ENCODE results near the gene MORN1.
"Not testable (repeated sequence)": the region's sequence is repeated elsewhere in the genome, so short reads cannot be mapped to it uniquely, and the experiment has no call there.

MORN1 gene

DNA sequence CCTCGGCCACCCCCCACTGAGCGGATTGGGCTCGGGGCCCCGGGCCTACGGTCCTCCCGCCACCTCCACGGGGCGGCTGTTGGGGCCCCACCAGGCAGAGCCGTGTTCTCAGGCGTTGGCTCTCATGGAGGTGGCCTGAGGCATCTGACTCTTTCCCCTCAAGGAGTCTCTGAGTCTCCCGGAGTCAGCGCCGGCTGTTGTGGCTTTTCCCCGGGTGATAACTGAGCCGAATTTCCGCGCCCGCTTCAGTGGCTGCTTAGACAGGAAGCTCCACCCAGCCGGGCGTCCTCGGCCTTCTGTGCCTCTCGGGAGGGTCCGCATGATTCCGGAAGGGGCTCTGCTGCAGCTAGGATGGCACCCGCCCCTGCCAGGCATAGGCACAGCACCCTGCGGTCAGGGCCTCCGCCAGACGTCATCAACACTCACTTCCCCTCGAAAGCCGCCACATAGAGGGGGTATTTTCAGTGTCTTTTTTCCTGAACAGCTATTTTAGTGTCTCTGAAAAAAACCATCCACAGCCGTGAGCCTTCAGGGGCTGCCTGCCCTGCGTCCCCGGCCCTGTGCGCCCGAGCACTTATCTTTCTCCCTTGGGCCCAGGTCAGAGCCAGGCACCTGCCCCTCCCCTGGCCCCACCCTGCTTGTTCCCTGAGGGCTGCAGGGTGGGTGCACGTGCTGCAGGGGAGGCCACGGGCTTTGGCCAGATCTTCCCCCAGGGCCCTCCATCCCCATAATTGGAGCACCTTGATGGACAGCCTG lies 90.3 kb downstream of the MORN1 start:
- Histone ChIP-seq H3K4me1 (ENCODE audit: insufficient read depth, low read length) (peaks cover 66% of the 10 kb centered on the region), H3K27me3 (ENCODE audit: control insufficient read depth in 1 of 2, insufficient read depth in 2 of 2, low read length in 2 of 2) (no peaks in the 10 kb centered on the region), H3K36me3 (ENCODE audit: insufficient read depth, low read length) (peaks cover 24% of the 10 kb centered on the region), H3K9me3 (ENCODE audit: low read length) (no peaks in the 10 kb centered on the region), H3K4me3 (ENCODE audit: low read depth in 1 of 2, low read length in 2 of 2) (peak overlapping the region in 1 of 2 donors; percentile 27), H3K27ac (ENCODE audit: low read depth, low read length) (peak overlapping the region; percentile 70), H3K9ac (ENCODE audit: low read length) (peak overlapping the region; percentile 15)

GRCh38 chr1:2300004-2300771 lies 91.2 kb downstream of the MORN1 start:
- Histone ChIP-seq H3K9ac (ENCODE audit: low read length) (peak overlapping the region; percentile 15), H3K27ac (ENCODE audit: low read depth, low read length) (peak overlapping the region; percentile 70), H3K36me3 (ENCODE audit: insufficient read depth, low read length) (peaks cover 24% of the 10 kb centered on the region), H3K9me3 (ENCODE audit: low read length) (no peaks in the 10 kb centered on the region), H3K4me3 (ENCODE audit: low read depth in 1 of 2, low read length in 2 of 2) (peak overlapping the region in 1 of 2 donors; percentile 27), H3K4me1 (ENCODE audit: insufficient read depth, low read length) (peaks cover 63% of the 10 kb centered on the region), H3K27me3 (ENCODE audit: control insufficient read depth in 1 of 2, insufficient read depth in 2 of 2, low read length in 2 of 2) (no peaks in the 10 kb centered on the region)

DNA sequence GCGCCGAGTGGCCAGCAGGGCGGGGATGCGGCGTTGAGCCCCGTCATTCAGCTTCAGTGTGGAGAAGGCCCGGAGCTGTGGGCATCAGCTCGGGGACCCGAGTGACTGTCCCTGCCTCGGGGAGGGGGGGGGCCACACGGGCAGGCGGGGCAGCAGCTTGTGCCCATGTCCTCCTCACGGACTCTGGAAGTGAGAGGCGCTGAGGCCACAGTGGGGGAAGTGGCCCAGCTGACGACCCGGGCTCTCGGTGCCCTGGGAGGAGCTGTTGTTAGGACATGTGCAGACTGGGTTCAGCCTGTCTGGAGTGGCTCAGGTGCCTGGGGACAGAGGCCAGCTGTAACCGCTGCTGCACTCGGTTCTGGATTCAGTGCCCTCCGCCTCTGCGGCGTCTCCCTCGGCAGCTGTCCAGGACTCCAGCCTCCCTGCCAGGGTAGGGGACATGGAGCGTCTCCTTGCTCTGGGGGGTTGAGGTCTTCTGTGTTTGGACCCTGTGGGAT lies 92.2 kb downstream of the MORN1 start:
- peaks cover 62% of the 10 kb centered on the region for H3K4me1 ChIP-seq (ENCODE audit: insufficient read depth, low read length)
- no peak overlapping the region for H3K9ac ChIP-seq (ENCODE audit: low read length)
- peak overlapping the region; percentile 27 to 30 for H3K4me3 ChIP-seq (ENCODE audit: low read depth in 1 of 2, low read length in 2 of 2)
- H3K36me3 ChIP-seq (ENCODE audit: insufficient read depth, low read length) = peaks cover 17% of the 10 kb centered on the region
- H3K9me3 ChIP-seq (ENCODE audit: low read length) = no peaks in the 10 kb centered on the region
- peak overlapping the region; percentile 49 for H3K27ac ChIP-seq (ENCODE audit: low read depth, low read length)
- no peaks in the 10 kb centered on the region for H3K27me3 ChIP-seq (ENCODE audit: control insufficient read depth in 1 of 2, insufficient read depth in 2 of 2, low read length in 2 of 2)

DNA sequence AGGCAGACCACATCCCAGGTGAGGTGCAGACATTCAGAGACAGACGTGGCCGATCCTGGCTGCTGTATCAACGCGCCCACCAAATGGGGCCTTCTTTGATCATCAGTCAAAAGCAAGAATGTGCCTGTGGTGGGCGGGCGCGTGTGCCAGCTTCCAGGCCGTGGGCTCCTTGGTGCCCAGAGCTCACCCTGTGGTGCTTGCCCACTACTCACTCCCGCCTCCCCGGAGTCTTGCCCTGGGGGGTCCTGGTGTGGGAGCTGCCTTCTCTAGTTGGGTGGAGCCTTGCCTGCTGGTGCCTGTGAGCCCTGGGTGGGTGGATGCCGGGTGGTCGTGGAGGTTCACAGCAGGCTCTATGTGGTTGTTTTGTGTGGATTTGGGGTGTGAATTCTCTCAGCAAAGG lies 92.7 kb downstream of the MORN1 start:
- Histone ChIP-seq H3K9ac (ENCODE audit: low read length) (no peak overlapping the region), H3K27me3 (ENCODE audit: control insufficient read depth in 1 of 2, insufficient read depth in 2 of 2, low read length in 2 of 2) (no peaks in the 10 kb centered on the region), H3K36me3 (ENCODE audit: insufficient read depth, low read length) (peaks cover 13% of the 10 kb centered on the region), H3K9me3 (ENCODE audit: low read length) (no peaks in the 10 kb centered on the region), H3K27ac (ENCODE audit: low read depth, low read length) (no peak overlapping the region), H3K4me3 (ENCODE audit: low read depth in 1 of 2, low read length in 2 of 2) (peak overlapping the region in 1 of 2 donors; percentile 30), H3K4me1 (ENCODE audit: insufficient read depth, low read length) (peaks cover 62% of the 10 kb centered on the region)

GRCh38 chr1:2297246-2298011 lies 93.9 kb downstream of the MORN1 start:
- Histone ChIP-seq H3K36me3 (ENCODE audit: insufficient read depth, low read length) (no peaks in the 10 kb centered on the region), H3K27me3 (ENCODE audit: control insufficient read depth in 1 of 2, insufficient read depth in 2 of 2, low read length in 2 of 2) (no peaks in the 10 kb centered on the region), H3K9ac (ENCODE audit: low read length) (no peak overlapping the region), H3K4me3 (ENCODE audit: low read depth in 1 of 2, low read length in 2 of 2) (no peak overlapping the region), H3K27ac (ENCODE audit: low read depth, low read length) (no peak overlapping the region), H3K9me3 (ENCODE audit: low read length) (no peaks in the 10 kb centered on the region), H3K4me1 (ENCODE audit: insufficient read depth, low read length) (peaks cover 63% of the 10 kb centered on the region)

DNA sequence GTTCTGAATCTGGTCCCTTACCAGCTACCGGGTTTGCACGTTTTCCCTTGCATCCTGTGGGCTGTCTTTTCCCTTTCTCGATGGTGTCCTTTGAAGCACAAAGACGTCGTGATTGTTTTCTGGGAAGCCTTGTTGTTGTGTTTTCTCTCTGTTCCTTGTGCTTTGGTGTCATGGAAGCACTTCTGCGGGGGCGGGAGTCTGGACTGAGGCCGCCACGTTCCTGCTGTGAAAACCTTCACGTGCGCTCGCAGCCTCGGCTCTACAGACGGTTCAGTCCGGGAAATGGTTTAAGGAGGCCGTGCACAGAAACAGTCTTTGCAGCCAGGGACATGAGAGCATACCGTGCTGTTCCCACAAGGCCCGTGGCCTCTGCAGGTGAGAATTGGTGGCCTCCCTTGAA lies 94.7 kb downstream of the MORN1 start:
- no peak overlapping the region for H3K9ac ChIP-seq (ENCODE audit: low read length)
- H3K27ac ChIP-seq (ENCODE audit: low read depth, low read length) = no peak overlapping the region
- no peaks in the 10 kb centered on the region for H3K36me3 ChIP-seq (ENCODE audit: insufficient read depth, low read length)
- no peaks in the 10 kb centered on the region for H3K27me3 ChIP-seq (ENCODE audit: control insufficient read depth in 1 of 2, insufficient read depth in 2 of 2, low read length in 2 of 2)
- peaks cover 68% of the 10 kb centered on the region for H3K4me1 ChIP-seq (ENCODE audit: insufficient read depth, low read length)
- H3K9me3 ChIP-seq (ENCODE audit: low read length) = no peaks in the 10 kb centered on the region
- H3K4me3 ChIP-seq (ENCODE audit: low read depth in 1 of 2, low read length in 2 of 2) = no peak overlapping the region

DNA sequence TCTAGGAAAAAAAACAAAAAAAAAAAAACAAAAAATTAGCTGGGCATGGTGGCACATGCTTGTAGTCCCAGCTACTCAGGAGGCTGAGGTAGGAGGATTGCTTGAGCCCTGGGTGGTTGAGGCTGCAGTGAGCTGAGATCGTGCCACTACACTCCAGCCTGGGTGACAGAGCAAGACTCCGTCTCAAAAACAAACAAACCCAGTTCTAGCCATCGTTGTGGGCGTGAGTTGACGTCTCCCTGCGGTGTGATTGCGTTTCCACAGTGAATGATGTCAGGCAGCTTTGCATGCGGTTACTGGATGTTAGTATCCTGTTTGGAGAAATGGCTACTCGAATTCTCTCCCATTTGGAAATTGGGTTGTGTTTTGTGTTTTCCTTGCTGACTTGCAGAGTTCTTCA lies 95.1 kb downstream of the MORN1 start:
- H3K27ac ChIP-seq (ENCODE audit: low read depth, low read length) = not testable (repeated sequence)

DNA sequence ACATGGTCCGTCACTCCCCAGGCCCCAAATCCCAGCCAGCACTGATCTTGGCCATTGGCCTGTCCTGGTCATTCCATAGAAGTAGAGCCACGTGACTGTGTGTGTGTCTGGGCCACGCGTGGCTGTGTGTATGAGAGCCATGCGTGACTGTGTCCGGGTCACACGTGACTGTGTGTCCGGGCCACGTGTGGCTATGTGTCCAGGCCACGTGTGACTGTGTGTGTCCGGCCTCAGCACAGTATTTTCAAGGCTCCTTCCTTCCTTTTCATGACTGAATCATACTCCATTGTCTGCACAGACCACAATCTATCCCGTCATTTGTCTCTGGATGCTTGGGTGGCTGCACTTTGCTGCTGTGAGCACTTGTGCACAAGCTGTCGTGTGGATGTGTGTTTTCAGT lies 95.8 kb downstream of the MORN1 start:
- Histone ChIP-seq H3K4me3 (ENCODE audit: low read depth in 1 of 2, low read length in 2 of 2) (no peak overlapping the region), H3K9ac (ENCODE audit: low read length) (no peak overlapping the region), H3K27ac (ENCODE audit: low read depth, low read length) (no peak overlapping the region), H3K9me3 (ENCODE audit: low read length) (no peaks in the 10 kb centered on the region), H3K36me3 (ENCODE audit: insufficient read depth, low read length) (no peaks in the 10 kb centered on the region), H3K27me3 (ENCODE audit: control insufficient read depth in 1 of 2, insufficient read depth in 2 of 2, low read length in 2 of 2) (no peaks in the 10 kb centered on the region), H3K4me1 (ENCODE audit: insufficient read depth, low read length) (peaks cover 68% of the 10 kb centered on the region)

More for the DNA sequence above, 95.1 kb downstream of the MORN1 start:
- H3K36me3 ChIP-seq (ENCODE audit: insufficient read depth, low read length); H3K9me3 ChIP-seq (ENCODE audit: low read length); H3K4me3 ChIP-seq (ENCODE audit: low read depth in 1 of 2, low read length in 2 of 2); H3K9ac ChIP-seq (ENCODE audit: low read length); H3K27me3 ChIP-seq (ENCODE audit: control insufficient read depth in 1 of 2, insufficient read depth in 2 of 2, low read length in 2 of 2): not testable (repeated sequence)
- peaks cover 68% of the 10 kb centered on the region for H3K4me1 ChIP-seq (ENCODE audit: insufficient read depth, low read length)

DNA sequence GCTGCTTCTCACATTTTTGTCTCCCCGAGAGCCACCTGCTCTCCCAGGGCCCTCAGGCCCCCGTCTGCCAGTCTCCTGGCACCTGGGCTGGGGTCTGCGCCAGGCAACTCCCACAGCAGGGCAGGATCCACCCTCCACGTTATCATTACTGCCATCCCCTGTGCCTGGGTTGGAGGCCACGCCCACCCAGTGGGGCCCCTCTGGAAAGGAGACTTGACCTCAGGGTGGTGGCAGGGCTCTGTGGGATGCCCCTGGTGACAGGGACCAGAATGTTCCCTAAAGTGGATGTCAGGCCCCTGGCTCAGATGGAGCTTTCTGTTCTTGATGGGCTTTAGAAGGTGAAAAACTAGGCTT lies 96.7 kb downstream of the MORN1 start:
- Histone ChIP-seq H3K4me1 (ENCODE audit: insufficient read depth, low read length) (peaks cover 68% of the 10 kb centered on the region), H3K27me3 (ENCODE audit: control insufficient read depth in 1 of 2, insufficient read depth in 2 of 2, low read length in 2 of 2) (no peaks in the 10 kb centered on the region), H3K9me3 (ENCODE audit: low read length) (no peaks in the 10 kb centered on the region), H3K9ac (ENCODE audit: low read length) (no peak overlapping the region), H3K27ac (ENCODE audit: low read depth, low read length) (no peak overlapping the region), H3K36me3 (ENCODE audit: insufficient read depth, low read length) (no peaks in the 10 kb centered on the region), H3K4me3 (ENCODE audit: low read depth in 1 of 2, low read length in 2 of 2) (no peak overlapping the region)

GRCh38 chr1:2294033-2294724 lies 97.2 kb downstream of the MORN1 start:
- Histone ChIP-seq H3K4me1 (ENCODE audit: insufficient read depth, low read length) (peaks cover 66% of the 10 kb centered on the region), H3K36me3 (ENCODE audit: insufficient read depth, low read length) (no peaks in the 10 kb centered on the region), H3K27ac (ENCODE audit: low read depth, low read length) (no peak overlapping the region), H3K9ac (ENCODE audit: low read length) (no peak overlapping the region), H3K9me3 (ENCODE audit: low read length) (no peaks in the 10 kb centered on the region), H3K4me3 (ENCODE audit: low read depth in 1 of 2, low read length in 2 of 2) (no peak overlapping the region), H3K27me3 (ENCODE audit: control insufficient read depth in 1 of 2, insufficient read depth in 2 of 2, low read length in 2 of 2) (no peaks in the 10 kb centered on the region)
